ENCODE data around the gene TECTB. TPM values are rescaled to one million over a fixed set of nuclear protein-coding genes. Genes with fewer than 3 reads are reported as not detected.

TECTB gene
- total RNA-seq, 1 experiment from 2014 or later: not detected

- H3K9me3 ChIP-seq (ENCODE audit: control insufficient read depth, insufficient read depth, low read depth, low read length): no peaks in the 10 kb centered on the region
- H3K27me3 ChIP-seq (ENCODE audit: control insufficient read depth, insufficient read depth, low read length): peaks cover 18% of the 10 kb centered on the region
- no peak for DNase-seq (ENCODE audit: low read depth, low spot score)
- no peak overlapping the region for H3K4me3 ChIP-seq (ENCODE audit: low read depth in 2 of 2, low read length in 2 of 2)
- in situ Hi-C loops (cut with HindIII; ENCODE audit: low pct_unique_long_range_greater_than_20kb, low sequenced_read_pairs) (no loop called here), intact Hi-C loops (cut with micrococcal nuclease; ENCODE audit: unreplicated experiment) (loop anchor here (10.0 kb wide), 1 partner anchor 119 kb away; the partner anchor contains the start of gene GPAM)
- no peaks in the 10 kb centered on the region for H3K36me3 ChIP-seq (ENCODE audit: control insufficient read depth, insufficient read depth, low read length)
- ATAC-seq: no peak
- no peaks in the 10 kb centered on the region for H3K4me1 ChIP-seq (ENCODE audit: control insufficient read depth, insufficient read depth, low read length)
- no TSS peak for BruUV-seq (replicated peaks)
- CTCF ChIA-PET: no interaction called here
- POLR2A ChIA-PET: no interaction called here
- no peak overlapping the region for H3K27ac ChIP-seq (ENCODE audit: low read length)
- no peak for TF ChIP-seq SIN3A (IDR thresholded peaks at IDR 0.05; ENCODE audit: borderline replicate concordance, insufficient read depth, low read depth, low read length)
- no peak for TF ChIP-seq CTCF (IDR thresholded peaks at IDR 0.05)
- TF ChIP-seq TCF7L2 (IDR thresholded peaks at IDR 0.05; ENCODE audit: low read depth, low read length): no peak
- TF ChIP-seq POLR2AphosphoS5 (IDR thresholded peaks at IDR 0.05; ENCODE audit: low read depth, low read length): no peak
- TF ChIP-seq, protein P1, sequence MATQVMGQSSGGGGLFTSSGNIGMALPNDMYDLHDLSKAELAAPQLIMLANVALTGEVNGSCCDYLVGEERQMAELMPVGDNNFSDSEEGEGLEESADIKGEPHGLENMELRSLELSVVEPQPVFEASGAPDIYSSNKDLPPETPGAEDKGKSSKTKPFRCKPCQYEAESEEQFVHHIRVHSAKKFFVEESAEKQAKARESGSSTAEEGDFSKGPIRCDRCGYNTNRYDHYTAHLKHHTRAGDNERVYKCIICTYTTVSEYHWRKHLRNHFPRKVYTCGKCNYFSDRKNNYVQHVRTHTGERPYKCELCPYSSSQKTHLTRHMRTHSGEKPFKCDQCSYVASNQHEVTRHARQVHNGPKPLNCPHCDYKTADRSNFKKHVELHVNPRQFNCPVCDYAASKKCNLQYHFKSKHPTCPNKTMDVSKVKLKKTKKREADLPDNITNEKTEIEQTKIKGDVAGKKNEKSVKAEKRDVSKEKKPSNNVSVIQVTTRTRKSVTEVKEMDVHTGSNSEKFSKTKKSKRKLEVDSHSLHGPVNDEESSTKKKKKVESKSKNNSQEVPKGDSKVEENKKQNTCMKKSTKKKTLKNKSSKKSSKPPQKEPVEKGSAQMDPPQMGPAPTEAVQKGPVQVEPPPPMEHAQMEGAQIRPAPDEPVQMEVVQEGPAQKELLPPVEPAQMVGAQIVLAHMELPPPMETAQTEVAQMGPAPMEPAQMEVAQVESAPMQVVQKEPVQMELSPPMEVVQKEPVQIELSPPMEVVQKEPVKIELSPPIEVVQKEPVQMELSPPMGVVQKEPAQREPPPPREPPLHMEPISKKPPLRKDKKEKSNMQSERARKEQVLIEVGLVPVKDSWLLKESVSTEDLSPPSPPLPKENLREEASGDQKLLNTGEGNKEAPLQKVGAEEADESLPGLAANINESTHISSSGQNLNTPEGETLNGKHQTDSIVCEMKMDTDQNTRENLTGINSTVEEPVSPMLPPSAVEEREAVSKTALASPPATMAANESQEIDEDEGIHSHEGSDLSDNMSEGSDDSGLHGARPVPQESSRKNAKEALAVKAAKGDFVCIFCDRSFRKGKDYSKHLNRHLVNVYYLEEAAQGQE (IDR thresholded peaks at IDR 0.05; ENCODE audit: insufficient read depth in 1 of 2, low read depth in 2 of 2, low read length in 1 of 2): no peak
These were observed 20.3 kb downstream of the TECTB start for GRCh38 chr10:112303528-112303927.

GRCh38 chr10:112304267-112304859, 21.2 kb downstream of the TECTB start:
- DNase-seq (ENCODE audit: low read depth, low spot score) (no peak), ATAC-seq (no peak)
- BruUV-seq (replicated peaks): no TSS peak
- H3K4me1 ChIP-seq (ENCODE audit: control insufficient read depth, insufficient read depth, low read length): no peaks in the 10 kb centered on the region
- CTCF ChIA-PET: no interaction called here
- in situ Hi-C loops (cut with HindIII; ENCODE audit: low pct_unique_long_range_greater_than_20kb, low sequenced_read_pairs) (no loop called here), intact Hi-C loops (cut with micrococcal nuclease; ENCODE audit: unreplicated experiment) (loop anchor here (10.0 kb wide), 1 partner anchor 120 kb away; the partner anchor contains the start of gene GPAM)
- TF ChIP-seq, protein P1 (IDR thresholded peaks at IDR 0.05; ENCODE audit: insufficient read depth in 1 of 2, low read depth in 2 of 2, low read length in 1 of 2): no peak
- TF ChIP-seq POLR2AphosphoS5 (IDR thresholded peaks at IDR 0.05; ENCODE audit: low read depth, low read length): no peak
- TF ChIP-seq TCF7L2 (IDR thresholded peaks at IDR 0.05; ENCODE audit: low read depth, low read length): no peak
- no peak for TF ChIP-seq CTCF (IDR thresholded peaks at IDR 0.05)
- no peak for TF ChIP-seq SIN3A (IDR thresholded peaks at IDR 0.05; ENCODE audit: borderline replicate concordance, insufficient read depth, low read depth, low read length)
- POLR2A ChIA-PET: no interaction called here
- no peaks in the 10 kb centered on the region for H3K9me3 ChIP-seq (ENCODE audit: control insufficient read depth, insufficient read depth, low read depth, low read length)
- H3K27ac ChIP-seq (ENCODE audit: low read length): no peak overlapping the region
- peaks cover 18% of the 10 kb centered on the region for H3K27me3 ChIP-seq (ENCODE audit: control insufficient read depth, insufficient read depth, low read length)
- H3K36me3 ChIP-seq (ENCODE audit: control insufficient read depth, insufficient read depth, low read length): no peaks in the 10 kb centered on the region
- H3K4me3 ChIP-seq (ENCODE audit: low read depth in 2 of 2, low read length in 2 of 2): no peak overlapping the region

Measured in Panc1 (cell line).